Measurements from ENCODE around the gene MAGEB17.

DNA sequence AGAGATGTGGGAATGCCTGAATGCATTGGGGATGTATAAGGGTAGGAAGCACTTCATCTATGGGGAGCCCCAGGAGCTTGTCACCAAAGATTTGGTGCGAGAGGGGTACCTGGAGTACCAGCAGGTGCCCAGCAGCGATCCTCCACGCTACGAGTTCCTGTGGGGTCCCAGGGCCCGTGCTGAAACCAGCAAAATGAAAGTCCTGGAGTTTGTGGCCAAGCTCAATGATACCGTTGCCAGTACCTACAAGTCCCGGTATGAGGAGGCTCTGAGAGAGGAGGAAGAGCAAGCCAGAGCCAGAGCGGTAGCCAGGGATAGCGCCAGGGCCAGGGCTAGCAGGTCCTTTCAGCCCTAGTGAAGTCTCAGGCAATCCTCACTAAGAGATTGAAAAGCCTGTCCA, 3.8 kb downstream of the MAGEB17 start:
- TF ChIP-seq CTCF (conservative IDR thresholded peaks at IDR 0.05; ENCODE audit: low read length) (no peak), EZH2phosphoT487 (IDR thresholded peaks at IDR 0.05; ENCODE audit: borderline replicate concordance) (no peak)

All from Loucy (cell line).